T-cell (primary cell): Measurements from ENCODE around the gene UROC1. TPM values are rescaled to one million over a fixed set of nuclear protein-coding genes. Genes with fewer than 3 reads are reported as not detected.

Source experiments
- ATAC-seq, 4 experiments: fragments of 200-7000 bp in 3 of 4; fragments of 150-1000 bp in 1 of 4; cut with Tn5 transposase; replicated peaks in 1 of 4; 1 replicate in 3 of 4; 2 replicates in 1 of 4; pipeline ENCODE4 v1.10.0; 2021; ENCODE audit warnings: moderate library complexity in 3 of 4, mild to moderate bottlenecking in 2 of 4, moderate number of reproducible peaks in 1 of 4
- CTCF ChIA-PET, 2 donors: fragments of 300-600 bp; sonication (Branson Sonifier 250); formaldehyde crosslinking; loops; one replicate each; lab custom pipeline; 2022; ENCODE audit warnings: antibody characterized with exemption in 2 of 2; lab: Charles Lee
- POLR2A ChIA-PET, 2 donors: fragments of 300-600 bp; sonication (Branson Sonifier 250); formaldehyde crosslinking; loops; one replicate each; lab custom pipeline; 2022; ENCODE audit warnings: antibody characterized with exemption in 2 of 2; lab: Charles Lee
- DNase-seq, 35 experiments: peaks; one replicate each; pipeline versions ENCODE4 v3.0.0 to v3.0.0-alpha.2; 2013 to 2023
- H3K27ac ChIP-seq: one replicate; pipeline ENCODE4 v1.5.1; 2013; ENCODE audit warnings: low read length
- H3K27me3 ChIP-seq, 2 experiments: replicated peaks in 1 of 2; 1 replicate in 1 of 2; 2 replicates in 1 of 2; pipeline versions ENCODE4 v1.6.1 to v1.7.0; 2013; ENCODE audit warnings: low read length in 1 of 2, mixed read lengths in 1 of 2; ENCODE audit not compliant: control insufficient read depth in 2 of 2, insufficient read depth in 2 of 2; ENCODE audit errors: extremely low read depth in 1 of 2
- H3K36me3 ChIP-seq, 2 donors: 1 replicate in 1 of 2; 2 replicates in 1 of 2; pipeline versions ENCODE4 v1.6.1 to v1.7.0; 2013; ENCODE audit warnings: low read length in 1 of 2; ENCODE audit not compliant: control insufficient read depth in 2 of 2, insufficient read depth in 1 of 2; ENCODE audit errors: extremely low read depth in 1 of 2
- H3K4me1 ChIP-seq, 2 experiments: 1 replicate in 1 of 2; 2 replicates in 1 of 2; pipeline versions ENCODE4 v1.6.1 to v1.7.0; 2013; ENCODE audit warnings: low read length in 2 of 2, mixed read lengths in 1 of 2; ENCODE audit not compliant: insufficient read depth in 2 of 2, control insufficient read depth in 1 of 2; ENCODE audit errors: extremely low read depth in 1 of 2
- H3K4me3 ChIP-seq, 2 donors: 1 replicate in 1 of 2; 2 replicates in 1 of 2; pipeline versions ENCODE4 v1.5.1 to v1.7.0; 2013; ENCODE audit warnings: mild to moderate bottlenecking in 2 of 2, low read length in 1 of 2, moderate library complexity in 1 of 2; ENCODE audit not compliant: control insufficient read depth in 1 of 2; ENCODE audit errors: extremely low read depth in 1 of 2
- H3K9me3 ChIP-seq: 2 replicates; pipeline ENCODE4 v1.7.0; 2013
- H3K27ac Mint-ChIP-seq, 2 donors: one replicate each; pipeline ENCODE4 v1.8.0; 2020 to 2021; ENCODE audit warnings: mild to moderate bottlenecking in 2 of 2, mixed read lengths in 2 of 2
- H3K27me3 Mint-ChIP-seq, 2 donors: one replicate each; pipeline ENCODE4 v1.8.0; 2021 to 2022; ENCODE audit warnings: mixed read lengths in 2 of 2
- H3K36me3 Mint-ChIP-seq: one replicate; pipeline ENCODE4 v1.8.0; 2021; ENCODE audit warnings: mixed read lengths
- H3K4me1 Mint-ChIP-seq, 3 donors: one replicate each; pipeline ENCODE4 v1.8.0; 2020 to 2022; ENCODE audit warnings: mixed read lengths in 3 of 3, mild to moderate bottlenecking in 1 of 3
- H3K4me3 Mint-ChIP-seq, 3 donors: one replicate each; pipeline ENCODE4 v1.8.0; 2020 to 2022; ENCODE audit warnings: mild to moderate bottlenecking in 3 of 3, mixed read lengths in 3 of 3, moderate library complexity in 3 of 3
- H3K9me3 Mint-ChIP-seq, 3 donors: one replicate each; pipeline ENCODE4 v1.8.0; 2020 to 2022; ENCODE audit warnings: mixed read lengths in 3 of 3
- WGBS: methylation state at CpG from one replicate; pipeline ENCODE4 v1.1.5; 2013; ENCODE audit warnings: missing lambda C conversion rate; ENCODE audit not compliant: insufficient coverage; 5-methylcytosine and 5-hydroxymethylcytosine counted together
- total RNA-seq, 35 experiments: library from RNA in 6 of 35; stranded (reverse) in 6 of 35; fragments of 120-200 nt in 1 of 35; gene quantifications; one replicate each; pipeline versions ENCODE4 v1.2.1 to v1.2.4 and lab custom pipeline; 2013 to 2026

The UROC1 gene
- total RNA-seq, 5 donors from 2014 or later (not counting 1 experiment from before 2014, with no cell fraction given): 0.09 TPM; not detected in 4

- H3K36me3 Mint-ChIP-seq: peaks cover 51% of the 10 kb centered on the region
- no peak overlapping the region for H3K27ac Mint-ChIP-seq
- 94% methylated on average over 11 of the region's 14 CpGs for WGBS
- no peaks in the 10 kb centered on the region for H3K27me3 ChIP-seq
- no peak overlapping the region for H3K4me3 ChIP-seq
- H3K27me3 Mint-ChIP-seq: no peaks in the 10 kb centered on the region
- ATAC-seq: no peak
- H3K9me3 Mint-ChIP-seq: no peaks in the 10 kb centered on the region
- peaks cover 15 to 52% of the 10 kb centered on the region in 2 donors for H3K36me3 ChIP-seq
- CTCF ChIA-PET: no interaction called here
- no peak overlapping the region for H3K27ac ChIP-seq
- POLR2A ChIA-PET: no interaction called here
- DNase-seq: peak in 1 of 35 experiments; percentile 4
- no peaks in the 10 kb centered on the region for H3K4me1 Mint-ChIP-seq
- H3K9me3 ChIP-seq: no peaks in the 10 kb centered on the region
- H3K4me1 ChIP-seq: no peaks in the 10 kb centered on the region
- no peak overlapping the region for H3K4me3 Mint-ChIP-seq
Observed at GRCh38 chr3:126435456-126436315, 81.9 kb downstream of the UROC1 start.

- H3K36me3 Mint-ChIP-seq: peaks cover 51% of the 10 kb centered on the region
- 75% methylated on average over 1 of the region's 8 CpGs for WGBS
- CTCF ChIA-PET: no interaction called here
Observed at GRCh38 chr3:126434931-126435411, 82.6 kb downstream of the UROC1 start.

GRCh38 chr3:126434264-126434590 lies 83.3 kb downstream of the UROC1 start:
- DNase-seq (no peak), ATAC-seq (no peak)
- no peak overlapping the region for H3K4me3 Mint-ChIP-seq
- no peak overlapping the region for H3K27ac Mint-ChIP-seq
- no peaks in the 10 kb centered on the region for H3K9me3 Mint-ChIP-seq
- Histone ChIP-seq H3K36me3 (peaks cover 12 to 39% of the 10 kb centered on the region in 2 donors), H3K9me3 (no peaks in the 10 kb centered on the region), H3K27me3 (no peaks in the 10 kb centered on the region), H3K27ac (no peak overlapping the region), H3K4me3 (no peak overlapping the region), H3K4me1 (no peaks in the 10 kb centered on the region)
- H3K36me3 Mint-ChIP-seq: peaks cover 49% of the 10 kb centered on the region
- H3K4me1 Mint-ChIP-seq: no peaks in the 10 kb centered on the region
- POLR2A ChIA-PET: no interaction called here
- no peaks in the 10 kb centered on the region for H3K27me3 Mint-ChIP-seq
- 100% methylated on average over 4 of the region's 6 CpGs for WGBS
- CTCF ChIA-PET: no interaction called here

More at GRCh38 chr3:126434931-126435411, 82.6 kb downstream of the UROC1 start:
- Histone ChIP-seq H3K27me3 (no peaks in the 10 kb centered on the region), H3K27ac (no peak overlapping the region), H3K4me3 (no peak overlapping the region), H3K9me3 (no peaks in the 10 kb centered on the region), H3K36me3 (peaks cover 15 to 46% of the 10 kb centered on the region in 2 donors), H3K4me1 (no peaks in the 10 kb centered on the region)
- Mint-ChIP-seq H3K27me3 (no peaks in the 10 kb centered on the region), H3K27ac (no peak overlapping the region), H3K4me1 (no peaks in the 10 kb centered on the region), H3K9me3 (no peaks in the 10 kb centered on the region), H3K4me3 (no peak overlapping the region)
- DNase-seq (peak in 1 of 35 experiments; percentile 4), ATAC-seq (peak in 1 of 4 experiments; percentile 27)
- POLR2A ChIA-PET: no interaction called here

- H3K4me1 Mint-ChIP-seq: no peaks in the 10 kb centered on the region
Observed at GRCh38 chr3:126433496-126434263, 83.9 kb downstream of the UROC1 start.

GRCh38 chr3:126433105-126433430 lies 84.5 kb downstream of the UROC1 start:
- peaks cover 38% of the 10 kb centered on the region for H3K36me3 Mint-ChIP-seq
- H3K36me3 ChIP-seq: peaks cover 10 to 27% of the 10 kb centered on the region in 2 donors
- POLR2A ChIA-PET: no interaction called here
- H3K9me3 Mint-ChIP-seq: no peaks in the 10 kb centered on the region
- no peaks in the 10 kb centered on the region for H3K4me1 ChIP-seq
- H3K4me3 Mint-ChIP-seq: no peak overlapping the region
- ATAC-seq (no peak), DNase-seq (peak in 1 of 35 experiments; percentile 4)
- H3K27ac ChIP-seq: no peak overlapping the region
- no peaks in the 10 kb centered on the region for H3K27me3 Mint-ChIP-seq
- no peak overlapping the region for H3K4me3 ChIP-seq
- no peak overlapping the region for H3K27ac Mint-ChIP-seq
- no peaks in the 10 kb centered on the region for H3K27me3 ChIP-seq
- no peaks in the 10 kb centered on the region for H3K9me3 ChIP-seq
- CTCF ChIA-PET: no interaction called here
- H3K4me1 Mint-ChIP-seq: no peaks in the 10 kb centered on the region
- 98% methylated on average over 5 of the region's 6 CpGs for WGBS

More at GRCh38 chr3:126433496-126434263, 83.9 kb downstream of the UROC1 start:
- no peaks in the 10 kb centered on the region for H3K9me3 Mint-ChIP-seq
- Histone ChIP-seq H3K4me3 (no peak overlapping the region), H3K4me1 (no peaks in the 10 kb centered on the region), H3K36me3 (peaks cover 12 to 33% of the 10 kb centered on the region in 2 donors), H3K27me3 (no peaks in the 10 kb centered on the region), H3K9me3 (no peaks in the 10 kb centered on the region), H3K27ac (no peak overlapping the region)
- ATAC-seq: no peak
- POLR2A ChIA-PET: no interaction called here
- peak in 1 of 35 experiments; percentile 2 for DNase-seq
- WGBS: 97% methylated on average over 7 of the region's 13 CpGs
- H3K36me3 Mint-ChIP-seq: peaks cover 44% of the 10 kb centered on the region
- H3K27ac Mint-ChIP-seq: no peak overlapping the region
- H3K4me3 Mint-ChIP-seq: no peak overlapping the region
- H3K27me3 Mint-ChIP-seq: no peaks in the 10 kb centered on the region
- CTCF ChIA-PET: no interaction called here

- H3K4me1 ChIP-seq: no peaks in the 10 kb centered on the region
- Mint-ChIP-seq H3K27me3 (no peaks in the 10 kb centered on the region), H3K4me3 (no peak overlapping the region), H3K36me3 (peaks cover 35% of the 10 kb centered on the region), H3K27ac (no peak overlapping the region), H3K9me3 (peaks cover 0 to 3% (median 2%) of the 10 kb centered on the region in 3 donors), H3K4me1 (no peaks in the 10 kb centered on the region)
- ATAC-seq (no peak), DNase-seq (no peak)
- peaks cover 6 to 23% of the 10 kb centered on the region in 2 donors for H3K36me3 ChIP-seq
- POLR2A ChIA-PET: no interaction called here
- CTCF ChIA-PET: no interaction called here
- H3K4me3 ChIP-seq: no peak overlapping the region
- H3K9me3 ChIP-seq: peaks cover 2% of the 10 kb centered on the region
- H3K27ac ChIP-seq: no peak overlapping the region
- 96% methylated on average over 3 of the region's 4 CpGs for WGBS
- H3K27me3 ChIP-seq: no peaks in the 10 kb centered on the region
Observed at GRCh38 chr3:126432361-126433104, 85.0 kb downstream of the UROC1 start.
